Fibroblast of upper back skin (primary cell): ENCODE data around the gene C9orf78.
A peak's percentile ranks its signal among the peaks of the same experiment; 100 is the strongest.

Source experiments
- DNase-seq: peaks from one replicate; pipeline ENCODE4 v3.0.0-alpha.2; 2013

The C9orf78 gene

DNA sequence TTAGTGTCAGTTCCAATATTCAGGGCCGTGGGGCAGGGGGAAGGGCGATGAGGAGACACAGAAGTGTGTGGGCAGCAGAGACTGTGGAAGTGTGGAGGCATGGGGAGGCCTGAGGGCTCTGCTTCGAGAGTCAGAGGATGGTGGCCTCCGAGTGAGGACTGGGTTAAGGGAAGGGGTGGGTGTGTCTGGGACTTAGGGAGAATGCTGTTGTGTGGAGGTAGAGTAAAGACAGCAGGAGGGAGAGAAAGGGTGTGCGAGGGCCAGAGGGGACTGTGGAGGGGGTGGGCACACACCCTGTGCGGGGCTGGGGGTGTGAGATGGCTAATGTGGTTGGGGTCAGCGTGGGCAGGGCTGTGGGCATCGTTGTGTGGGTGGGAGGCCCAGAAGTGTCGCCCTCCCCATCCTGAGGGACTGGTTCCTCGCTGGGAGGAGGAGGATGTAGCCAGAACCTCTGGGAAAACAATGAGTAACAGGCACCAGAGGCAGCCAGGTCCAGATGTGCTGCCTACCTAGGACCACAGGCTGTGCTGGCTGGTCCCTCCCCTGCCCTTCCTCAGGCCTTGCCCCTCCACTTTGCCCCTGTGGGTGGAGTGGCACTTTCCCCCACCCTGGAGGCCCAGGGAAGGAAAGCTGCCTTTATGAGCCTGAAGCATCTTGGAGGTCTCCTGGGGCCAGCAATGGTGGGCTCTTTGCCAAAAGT is 4.4 kb upstream of the C9orf78 start:
- no peak for DNase-seq

DNA sequence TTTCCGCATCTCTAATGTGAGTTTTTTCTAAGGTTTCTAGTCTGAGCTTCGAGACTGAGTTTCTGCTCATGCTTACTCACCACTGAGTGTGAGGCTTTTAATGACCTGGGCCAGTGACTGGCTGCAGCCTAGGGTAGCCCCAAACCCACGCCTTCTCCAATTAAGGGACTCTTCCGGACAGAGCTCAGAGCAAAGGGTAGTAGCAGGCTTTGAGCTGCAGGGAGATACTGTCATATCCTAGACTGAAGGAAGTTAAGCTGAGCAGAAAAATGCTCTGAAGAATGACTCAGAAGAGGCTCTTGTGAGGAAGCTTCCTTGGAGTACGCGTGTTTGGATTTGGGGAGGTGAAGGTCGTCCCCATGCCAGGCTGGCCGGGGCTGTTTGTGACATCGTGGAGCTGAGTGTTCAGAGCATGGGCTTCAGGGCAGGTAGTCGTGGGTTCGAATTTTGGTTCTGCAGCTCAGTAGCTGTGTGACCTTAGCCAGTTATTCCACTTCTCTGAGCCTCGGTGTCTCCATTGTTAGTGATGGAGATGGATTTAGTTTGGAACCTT is 3.7 kb upstream of the C9orf78 start:
- DNase-seq = peak; percentile 58

DNA sequence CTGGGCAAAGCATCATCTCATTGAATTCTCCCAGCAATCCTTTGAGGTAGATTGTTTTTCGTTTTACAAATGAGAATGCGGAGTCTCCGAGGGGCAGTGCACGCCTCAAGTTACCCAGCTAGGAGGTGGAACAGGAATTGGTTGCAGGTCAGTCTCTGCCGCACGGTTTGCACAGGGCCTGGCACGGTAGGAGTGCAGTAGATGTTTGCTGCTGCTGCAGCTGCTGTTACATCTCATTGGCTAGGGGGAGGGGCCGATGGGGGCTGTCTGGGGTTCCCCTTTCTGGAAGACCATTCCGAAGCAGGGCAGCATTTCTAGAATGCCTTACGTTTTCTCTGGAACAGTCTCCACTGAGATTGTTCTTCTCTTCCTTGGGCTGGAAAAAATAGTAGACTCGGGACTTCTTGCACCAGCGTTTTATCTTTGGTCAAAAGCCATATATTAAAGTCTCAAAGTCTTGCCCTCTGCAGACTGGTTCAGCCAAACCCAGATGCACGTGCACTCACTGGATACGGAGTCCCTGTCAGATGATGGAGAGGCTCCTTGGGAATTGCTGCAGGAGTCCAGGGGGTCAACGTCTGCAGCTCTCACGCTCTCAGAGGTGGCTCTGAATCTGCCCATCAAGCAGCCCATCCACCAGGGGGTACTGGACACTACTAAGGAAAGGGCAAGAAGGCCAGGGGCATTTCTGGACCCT is 1.4 kb upstream of the C9orf78 start:
- DNase-seq = no peak

DNA sequence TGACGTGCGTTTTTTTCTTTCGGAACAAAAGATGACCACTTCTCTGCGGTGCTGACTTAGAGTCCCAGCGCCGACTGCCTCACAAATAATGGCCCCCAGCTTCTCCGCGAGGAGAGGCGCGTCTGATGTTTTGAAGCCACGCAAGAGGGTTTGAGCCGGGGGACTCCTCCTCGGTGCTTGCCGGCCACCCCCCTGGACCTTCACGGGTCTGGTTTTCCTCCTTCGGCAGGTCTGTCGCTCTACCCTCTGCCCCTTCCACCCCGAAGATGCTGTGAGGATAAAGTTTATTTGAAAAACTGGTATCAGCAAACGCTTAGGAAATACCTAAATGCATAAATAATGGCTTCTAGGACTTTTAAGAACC is 767 bp upstream of the C9orf78 start:
- no peak for DNase-seq

DNA sequence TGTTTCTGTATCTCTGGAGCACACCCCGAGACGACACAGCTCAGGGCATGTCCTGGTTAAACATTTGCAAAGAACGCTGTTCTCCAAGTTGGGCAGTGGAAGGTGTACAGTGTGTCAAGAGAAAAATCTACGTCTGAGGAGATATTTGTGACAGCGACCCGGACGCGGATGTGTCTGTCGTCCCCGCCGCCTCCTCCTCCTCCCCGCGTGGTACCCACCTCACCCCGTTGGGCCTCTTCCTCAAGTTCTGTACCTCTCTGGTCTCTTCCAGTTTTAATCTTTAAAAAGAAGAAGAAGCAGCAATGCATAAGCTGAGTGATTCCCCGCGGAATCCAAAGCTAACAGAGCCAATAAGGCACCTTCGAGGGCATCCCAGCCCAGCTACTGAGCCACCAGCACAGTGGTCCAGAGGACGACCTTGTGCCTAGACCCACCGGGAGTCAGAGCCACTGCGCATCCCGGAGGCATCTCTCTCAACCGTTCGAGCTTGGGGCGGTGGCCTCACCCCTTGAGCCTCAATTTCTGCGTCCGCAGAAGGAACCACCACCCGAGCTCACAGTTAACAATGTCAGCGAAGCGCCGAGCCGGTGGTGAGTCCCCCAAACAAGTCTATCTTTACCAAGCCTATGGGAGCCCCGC is 467 bp downstream of the C9orf78 start:
- no peak for DNase-seq

DNA sequence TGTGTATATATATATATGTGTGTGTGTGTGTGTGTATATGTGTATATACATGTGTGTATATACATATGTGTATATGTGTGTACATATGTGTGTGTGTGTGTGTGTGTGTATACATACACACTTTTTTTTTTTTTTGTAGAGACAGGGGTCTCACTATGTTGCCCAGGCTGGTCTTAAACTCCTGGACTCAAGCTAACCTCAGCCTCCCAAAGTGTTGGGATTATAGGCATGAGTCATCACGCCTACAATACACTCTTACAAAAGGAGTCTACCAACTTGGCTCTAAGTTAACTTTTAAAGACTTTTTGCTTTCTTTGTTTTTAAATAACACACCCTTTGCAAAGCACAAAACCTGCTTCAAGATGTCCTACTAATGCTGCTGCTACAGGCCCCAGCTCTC is 2.1 kb downstream of the C9orf78 start:
- no peak for DNase-seq

DNA sequence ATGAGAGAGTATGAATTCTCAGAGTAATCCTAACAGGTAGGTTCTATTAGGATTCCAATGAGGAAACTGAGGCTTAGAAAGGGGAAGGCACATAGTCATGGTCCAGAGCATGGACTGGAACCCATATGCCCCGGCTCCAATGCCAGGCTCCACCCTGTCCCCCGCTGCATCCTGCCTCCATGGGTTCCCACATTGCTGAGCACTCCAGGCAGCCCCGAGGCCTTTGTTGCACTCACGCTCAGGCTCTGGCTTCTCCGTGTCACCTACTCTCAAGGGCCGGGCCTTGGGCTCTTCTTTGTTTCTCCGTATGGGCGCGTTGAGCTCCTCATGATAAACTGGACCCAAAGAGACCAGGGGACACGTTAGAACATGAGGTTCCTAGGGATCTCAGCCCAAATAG is 6.1 kb downstream of the C9orf78 start:
- no peak for DNase-seq

DNA sequence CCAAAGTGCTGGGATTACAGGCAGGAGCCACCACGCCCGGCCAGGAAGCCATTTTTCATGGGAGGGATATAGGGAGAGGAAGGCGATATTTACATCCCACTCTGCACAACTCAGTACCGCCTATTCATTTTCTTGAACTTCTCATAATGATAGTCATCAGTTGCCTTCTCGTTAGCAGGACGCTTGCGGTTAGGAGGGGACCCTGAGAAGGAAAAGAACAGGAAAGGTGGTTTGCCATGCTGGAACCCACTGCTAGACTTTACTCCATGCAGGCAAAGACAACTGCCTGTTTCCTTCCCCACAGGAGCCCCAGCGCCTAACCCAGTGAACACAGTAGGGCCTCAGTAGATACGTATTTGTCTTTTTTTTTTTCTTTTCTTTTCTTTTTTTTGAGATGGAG is 7.0 kb downstream of the C9orf78 start:
- no peak for DNase-seq

DNA sequence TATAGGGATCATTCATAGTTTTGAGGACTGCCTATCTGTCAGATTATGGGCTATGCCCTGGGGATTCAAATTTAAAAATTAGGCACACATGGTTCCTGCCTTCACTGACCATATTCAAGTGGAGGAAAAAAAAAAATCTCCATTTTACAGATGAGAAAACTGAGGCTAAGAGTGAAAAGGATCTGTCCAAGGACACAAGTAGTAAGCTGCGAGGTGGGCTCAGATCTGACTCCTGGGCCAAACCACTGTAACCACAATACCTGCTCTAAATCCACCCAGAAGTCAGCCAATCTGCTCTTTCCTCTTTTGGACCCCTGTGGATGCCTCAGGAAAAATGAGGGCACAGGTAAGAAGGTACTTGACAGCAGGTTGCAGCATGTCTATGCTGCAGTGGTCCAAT is 8.3 kb downstream of the C9orf78 start:
- DNase-seq = no peak

DNA sequence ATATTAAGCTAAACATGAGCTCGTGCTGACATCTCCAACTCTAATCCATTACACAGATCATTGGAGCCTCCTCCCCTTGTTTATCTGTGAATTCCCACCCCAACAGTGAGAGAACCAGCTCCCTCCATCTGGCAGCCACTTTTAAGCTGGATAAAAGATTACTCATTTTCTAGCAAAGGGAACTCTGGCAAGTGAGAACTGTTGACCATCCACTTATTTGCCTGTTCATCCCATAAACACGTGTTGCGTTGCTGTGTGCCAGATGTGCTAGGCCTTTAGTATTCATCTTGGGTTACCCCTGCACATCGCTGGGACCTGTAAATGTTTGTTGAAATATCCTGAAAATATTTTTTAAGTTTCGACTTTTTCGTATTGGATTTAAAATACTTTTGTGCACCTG is 8.7 kb downstream of the C9orf78 start:
- DNase-seq = no peak

DNA sequence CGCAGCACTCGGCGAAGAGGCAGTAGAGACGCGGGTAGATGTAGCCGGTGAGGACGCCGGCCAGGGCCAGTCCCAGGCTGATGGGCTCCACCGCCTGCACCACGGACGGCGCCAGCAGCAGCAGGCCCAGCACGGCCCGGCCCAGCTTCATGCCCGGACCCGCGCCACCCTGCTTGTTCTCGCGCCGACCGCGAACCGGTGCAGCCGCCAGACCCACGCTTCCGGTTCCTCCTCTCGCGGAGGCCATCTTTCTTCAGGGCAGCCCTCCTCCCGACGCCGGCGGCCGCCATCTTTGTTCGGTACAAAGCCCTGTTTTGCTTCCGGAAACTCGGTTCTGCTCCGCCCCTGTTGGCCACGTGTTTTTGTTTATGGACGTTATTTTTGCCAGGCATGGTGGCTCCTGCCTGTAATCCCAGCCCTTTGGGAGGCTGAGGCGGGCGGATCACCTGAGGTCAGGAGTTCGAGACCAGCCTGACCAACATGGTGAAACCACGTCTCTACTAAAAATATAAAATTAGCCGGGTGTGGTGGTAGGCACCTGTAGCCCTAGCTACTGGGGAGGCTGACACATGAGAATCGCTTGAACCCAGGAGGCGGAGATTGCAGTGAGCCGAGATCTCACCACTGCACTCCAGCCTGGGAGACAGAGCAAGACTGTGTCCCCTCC is 11.0 kb downstream of the C9orf78 start, which contains the start of gene TOR1A:
Gene TOR1A, minus strand, starts transcription at position 202 of the 667 bp plus-strand sequence. Its CDS starts 51 bp downstream, at position 151.
- peak; percentile 92 for DNase-seq

DNA sequence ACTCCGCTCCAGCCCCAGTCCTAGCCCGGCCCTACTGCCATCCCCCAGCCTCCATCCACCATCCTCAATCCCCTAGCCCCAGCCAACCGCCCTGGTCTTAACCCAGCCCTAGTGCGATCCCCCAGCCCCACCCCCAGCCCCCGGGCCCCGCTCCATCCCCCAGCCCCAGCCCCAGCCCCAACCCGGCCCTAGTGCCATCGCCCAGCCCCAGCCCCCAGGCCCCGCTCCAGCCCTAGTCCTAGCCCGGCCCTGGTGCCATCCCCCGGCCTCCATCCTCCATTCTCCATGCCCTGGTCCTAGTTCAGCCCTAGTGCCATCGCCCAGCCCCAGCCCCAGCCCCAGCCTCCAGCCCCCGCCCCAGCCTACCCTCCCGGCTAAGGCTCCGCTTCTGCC is 11.5 kb downstream of the C9orf78 start:
- DNase-seq = no peak

DNA sequence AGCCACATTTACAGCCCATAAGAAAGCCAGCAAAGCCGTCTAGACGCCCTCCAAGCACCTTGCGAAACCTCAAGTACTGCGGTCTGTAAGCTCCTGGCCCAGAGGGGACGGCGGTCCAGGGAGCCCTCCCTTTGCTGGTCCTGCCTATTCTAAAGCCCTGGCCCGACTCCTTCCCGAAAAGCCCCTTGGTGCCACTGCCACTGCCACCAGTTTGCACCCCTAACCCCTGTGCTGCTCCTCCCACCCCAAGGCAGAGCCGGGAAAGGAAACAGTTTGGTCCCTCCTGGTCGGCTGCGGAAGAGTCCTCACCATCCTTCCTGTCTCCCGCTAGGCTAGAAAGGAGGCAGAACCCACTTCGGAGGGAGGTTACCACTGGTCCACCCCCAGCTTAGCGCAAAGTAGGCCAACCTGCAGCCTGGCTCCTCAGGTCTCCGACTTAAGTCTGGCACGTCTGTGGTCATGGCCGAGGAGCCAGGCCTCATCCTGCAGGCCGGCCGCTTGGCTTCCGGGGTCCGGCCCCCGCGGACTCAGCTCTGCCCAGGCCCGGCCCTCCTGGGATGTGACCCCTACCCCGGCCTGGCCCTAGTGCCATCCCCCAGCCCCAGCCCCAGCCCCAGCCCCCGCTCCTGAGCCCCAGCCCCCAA is 12.1 kb downstream of the C9orf78 start:
- no peak for DNase-seq

DNA sequence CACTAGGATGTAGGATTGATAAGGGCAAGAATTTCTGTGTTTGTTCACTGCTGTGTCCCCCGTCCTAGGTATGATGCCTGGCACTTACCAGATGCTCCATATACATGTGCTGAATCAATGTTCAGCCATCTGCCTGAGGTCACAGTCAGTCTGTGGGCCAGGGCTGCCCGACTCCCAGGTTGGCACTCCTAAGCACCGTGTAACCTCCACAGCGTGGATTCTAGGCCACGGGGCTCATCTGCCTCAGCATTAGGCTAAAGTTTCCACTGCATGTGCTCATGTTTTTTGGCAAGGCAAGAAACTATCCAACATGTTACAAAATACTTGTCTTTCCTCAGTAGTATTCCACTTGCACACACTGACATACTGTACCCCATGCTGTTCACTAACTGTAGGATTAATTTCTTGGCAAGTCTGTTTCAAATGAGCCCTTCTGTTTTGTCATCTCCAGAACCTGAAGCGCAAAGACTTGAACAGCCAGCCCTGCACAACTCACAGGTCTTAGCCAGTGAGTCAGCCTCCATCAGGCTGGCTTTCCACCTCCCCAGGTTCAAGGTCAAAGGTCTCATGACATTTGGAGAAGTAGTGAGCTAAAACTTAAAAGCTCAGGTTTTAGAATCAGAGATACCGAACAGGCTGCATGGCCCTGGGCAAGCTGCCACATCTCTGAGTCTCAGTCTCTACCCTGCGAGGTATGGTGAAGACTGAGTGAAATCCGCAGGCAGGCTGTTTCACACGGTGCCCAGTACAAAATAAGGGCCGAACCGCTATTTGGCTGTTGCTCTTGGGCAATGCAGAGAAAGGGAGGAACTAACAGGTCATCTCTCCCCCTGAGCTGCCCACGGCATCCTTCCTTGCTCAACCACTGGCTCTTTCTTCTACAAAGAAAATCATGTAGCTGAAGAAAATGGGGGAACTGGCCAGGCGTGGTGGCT is 18.3 kb downstream of the C9orf78 start:
- DNase-seq = no peak

DNA sequence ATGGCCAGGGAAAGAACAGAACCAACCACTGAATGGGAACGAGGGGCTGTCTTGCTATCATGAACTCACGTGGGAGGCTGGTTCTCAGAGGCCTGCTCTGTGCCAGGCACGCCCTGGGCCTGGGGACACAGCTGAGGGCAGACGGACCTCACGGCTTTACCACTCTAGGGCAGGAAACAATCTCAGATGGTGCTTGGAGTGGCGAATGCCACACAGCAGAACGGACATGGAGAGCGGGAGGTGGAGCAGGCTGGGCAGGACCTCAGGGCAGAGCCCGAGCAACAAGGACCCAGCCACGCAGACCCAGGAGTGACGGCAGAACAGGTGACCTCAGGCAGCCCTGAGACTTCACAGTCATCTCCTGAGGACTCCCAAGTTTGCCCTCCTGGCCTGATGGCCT is 19.8 kb downstream of the C9orf78 start:
- DNase-seq = no peak

DNA sequence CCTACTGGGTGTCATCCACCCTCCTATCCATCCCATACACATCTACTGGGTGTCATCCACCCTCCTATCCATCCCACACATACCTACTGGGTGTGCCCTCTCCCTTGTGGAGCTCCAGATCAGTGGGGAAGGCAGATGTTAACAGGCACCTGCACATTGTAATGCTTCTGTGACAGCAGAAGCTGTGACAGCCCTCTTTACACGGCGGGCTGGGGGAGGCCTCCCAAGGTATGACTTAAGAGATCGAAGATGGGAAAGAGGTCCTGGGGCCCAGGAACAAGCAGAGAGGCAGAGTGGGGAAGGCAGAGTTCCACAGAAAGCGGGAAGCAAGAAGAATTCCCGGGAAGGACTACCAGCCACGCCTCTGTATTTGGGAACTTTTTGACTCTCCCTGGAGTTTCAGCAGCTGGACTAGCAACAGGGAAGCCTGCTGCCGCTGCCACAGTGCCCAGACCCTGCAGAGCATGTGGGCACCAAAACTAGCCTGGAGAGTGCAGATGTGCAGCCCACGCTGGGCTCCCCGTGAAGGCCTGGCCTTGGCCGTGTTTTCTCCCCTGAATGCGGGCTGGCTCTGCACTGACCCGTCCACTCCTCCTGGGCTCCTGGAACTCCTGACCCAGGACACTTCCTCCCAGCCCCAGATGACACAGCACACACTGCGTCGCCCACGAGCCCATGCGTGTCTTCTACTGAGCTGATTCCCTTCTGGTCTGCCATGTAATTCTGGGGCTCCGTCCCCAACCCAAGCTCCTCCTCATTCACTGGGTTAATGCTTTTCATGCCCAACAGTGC is 20.4 kb downstream of the C9orf78 start:
- no peak for DNase-seq

DNA sequence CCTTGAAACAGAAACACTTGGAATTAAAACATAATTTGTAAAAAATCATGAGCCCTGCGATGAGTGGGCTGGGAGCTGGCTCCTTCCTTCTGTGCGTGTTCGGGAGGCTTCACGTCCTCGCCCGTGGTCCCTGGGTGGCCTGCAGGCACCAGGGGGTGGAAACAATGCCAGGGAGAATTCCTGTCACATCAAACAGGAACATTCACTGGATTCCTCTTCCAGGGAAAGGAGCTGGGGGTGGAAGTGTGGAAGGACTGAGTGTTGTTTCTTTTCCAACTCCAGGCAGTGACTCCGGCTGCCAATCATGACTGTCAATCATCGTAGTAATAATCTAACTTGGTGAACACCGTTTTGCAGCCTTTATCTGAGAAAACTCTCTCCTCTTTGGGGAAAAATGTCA is 21.4 kb downstream of the C9orf78 start:
- DNase-seq = no peak

DNA sequence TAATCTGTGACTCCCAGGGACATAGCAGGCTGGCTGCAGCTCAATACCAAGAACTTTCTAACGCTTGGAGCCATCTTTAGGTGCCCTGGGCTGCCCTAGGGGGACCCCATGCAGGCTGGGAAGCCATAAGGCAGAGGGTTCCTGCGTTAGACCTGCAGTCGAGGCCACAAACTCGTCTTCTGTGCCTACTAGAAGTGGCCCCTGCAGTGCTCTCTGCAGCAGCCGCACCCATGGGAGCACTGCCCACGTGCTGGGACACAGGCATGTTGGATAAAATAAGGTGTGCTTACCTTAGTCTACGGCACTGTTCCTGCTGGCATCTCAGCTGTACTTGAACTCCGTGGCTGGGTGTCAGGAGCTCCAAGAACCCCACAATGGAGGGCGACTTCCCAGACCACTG is 22.7 kb downstream of the C9orf78 start:
- DNase-seq = no peak

DNA sequence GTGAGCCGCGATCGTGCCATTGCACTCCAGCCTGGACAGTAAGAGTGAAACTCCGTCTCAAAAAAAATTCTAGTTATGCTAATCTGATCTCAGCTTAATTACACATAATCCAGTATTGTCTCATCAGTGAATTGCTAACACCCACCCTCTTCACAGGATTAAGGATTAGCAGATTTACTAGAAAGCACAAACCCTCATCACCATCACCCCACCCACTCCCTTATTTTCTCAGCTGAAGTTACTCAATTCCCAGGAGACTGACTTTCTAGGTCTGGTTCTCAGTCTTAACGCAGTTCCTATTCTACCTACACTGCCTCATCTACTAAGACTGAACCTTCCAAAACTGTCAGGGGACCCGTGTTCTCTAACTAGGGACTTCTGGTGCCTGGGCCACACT is 23.1 kb downstream of the C9orf78 start:
- DNase-seq = no peak

DNA sequence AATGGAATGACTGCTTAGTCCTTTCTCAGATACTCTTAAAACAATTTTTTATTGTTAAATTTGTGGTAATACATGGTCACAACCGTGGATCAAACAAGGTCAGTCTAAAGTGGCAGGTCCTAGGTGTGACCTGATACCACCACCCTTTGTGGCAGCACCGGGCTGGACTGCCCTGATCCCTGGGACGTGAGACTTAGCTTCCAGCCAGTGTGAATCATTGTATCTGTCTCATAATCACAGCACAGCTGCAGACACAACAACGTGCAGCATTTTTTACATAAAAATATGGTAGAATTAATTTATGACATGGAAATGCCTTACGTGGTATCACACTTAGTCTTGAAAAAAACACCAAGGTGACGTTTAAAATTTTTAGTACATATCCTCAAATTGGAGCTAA is 24.3 kb downstream of the C9orf78 start:
- no peak for DNase-seq

DNA sequence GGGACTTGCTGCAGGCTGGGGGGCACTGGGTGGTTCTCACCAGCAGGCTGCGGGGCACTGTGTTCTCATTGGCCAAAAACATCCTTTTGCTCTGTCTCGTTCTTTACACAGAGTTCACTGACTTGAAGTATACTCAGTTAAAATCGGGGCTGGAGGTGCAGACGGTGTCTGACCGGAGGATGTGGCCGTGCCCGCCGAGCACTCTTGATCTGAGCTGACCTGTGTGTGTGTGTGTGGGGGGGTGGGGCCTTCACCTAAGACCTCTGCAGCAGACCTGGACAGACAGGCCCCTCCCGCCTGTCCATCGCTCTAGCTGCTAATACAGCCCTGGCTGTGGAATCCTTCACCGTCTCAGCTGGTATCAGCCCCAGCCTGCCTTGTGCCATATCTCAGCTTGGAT is 25.0 kb downstream of the C9orf78 start:
- DNase-seq = no peak
